Stimulated activated CD8-positive, alpha-beta memory T cell treated with anti-CD3 and anti-CD28 coated beads, Interleukin-4, amount 100 ng/mL, for 4 hours (primary cell): ENCODE measurements around the gene TMEM252.

Experiments
- DNase-seq, 2 donors: peaks; one replicate each; pipeline ENCODE4 v3.0.0-alpha.2; 2020; ENCODE audit warnings: low read depth in 2 of 2, low spot score in 1 of 2

The TMEM252 gene, protein sequence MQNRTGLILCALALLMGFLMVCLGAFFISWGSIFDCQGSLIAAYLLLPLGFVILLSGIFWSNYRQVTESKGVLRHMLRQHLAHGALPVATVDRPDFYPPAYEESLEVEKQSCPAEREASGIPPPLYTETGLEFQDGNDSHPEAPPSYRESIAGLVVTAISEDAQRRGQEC

DNA sequence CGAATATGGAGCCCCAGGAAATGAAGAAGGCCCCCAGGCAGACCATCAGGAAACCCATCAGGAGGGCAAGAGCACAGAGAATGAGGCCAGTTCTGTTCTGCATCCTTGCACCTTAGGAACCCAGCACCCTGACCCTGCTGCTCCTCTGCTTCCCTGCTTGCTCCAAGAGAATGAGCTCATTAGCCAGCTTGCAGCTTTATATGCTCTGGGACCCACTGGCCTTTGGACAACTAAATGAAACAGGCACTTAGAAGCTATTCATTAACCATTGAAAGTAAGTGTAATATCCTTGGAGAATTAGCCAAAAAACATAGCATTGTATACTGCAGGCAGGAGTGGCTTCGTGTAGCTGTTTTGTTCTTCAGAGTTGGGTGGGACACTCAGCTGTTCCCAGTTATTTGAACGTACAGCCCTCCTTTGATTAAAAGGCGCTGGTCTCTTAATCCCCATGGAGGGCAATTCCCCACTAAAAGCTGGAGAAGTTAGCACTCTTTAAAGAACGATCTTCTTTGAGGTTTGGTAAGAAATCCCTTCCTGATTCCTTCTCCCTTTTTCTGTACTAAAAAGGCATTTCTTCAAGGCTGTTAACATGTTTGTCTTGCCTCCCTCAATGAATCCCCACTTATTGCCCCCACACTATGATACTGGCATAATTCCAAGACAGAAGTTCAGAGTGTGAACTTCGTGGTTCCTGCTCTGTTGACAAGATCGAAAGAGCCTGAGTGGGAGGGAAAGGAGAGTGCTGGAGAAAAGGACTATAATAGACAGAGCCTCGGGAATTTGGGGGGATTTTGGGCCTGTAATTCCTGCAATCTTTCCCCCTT, at the start of gene TMEM252:
TMEM252 (minus strand) TSS at position 172 of the 824 bp plus-strand sequence; CDS start at position 103, 69 bp downstream.
- no peak for DNase-seq

DNA sequence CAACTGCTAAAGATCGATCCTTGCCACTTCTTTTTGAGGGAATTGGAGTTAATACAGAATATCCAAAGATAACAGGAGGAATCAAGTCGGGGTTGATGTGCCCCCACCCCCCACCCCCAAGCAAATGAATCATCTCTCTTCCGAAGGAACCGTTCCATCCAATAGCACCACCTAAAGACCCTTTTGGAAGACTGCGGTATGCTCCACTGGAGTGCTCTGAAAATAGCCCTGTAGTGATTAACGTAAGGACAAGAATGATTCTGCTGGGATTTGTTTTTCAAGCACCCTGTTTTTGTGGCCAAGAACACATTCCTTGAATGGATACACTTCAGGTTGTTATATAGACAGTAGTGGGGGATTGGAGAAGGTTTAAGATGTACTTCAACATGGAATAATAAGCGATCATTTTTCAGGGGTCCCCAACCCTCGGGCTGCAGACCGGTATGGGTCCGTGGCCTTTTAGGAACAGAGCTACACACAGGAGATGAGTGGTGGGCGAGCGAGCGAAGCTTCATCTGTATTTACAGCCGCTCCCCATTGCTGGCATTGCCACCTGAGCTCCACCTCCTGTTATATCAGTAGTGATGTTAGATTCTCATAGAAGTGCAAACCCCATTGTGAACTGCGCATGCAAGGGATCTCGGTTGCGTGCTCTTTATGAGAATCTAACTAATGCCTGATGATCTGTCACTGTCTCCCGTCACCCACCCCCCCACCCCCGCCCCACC, 44.5 kb upstream of the TMEM252 start:
- DNase-seq, result no peak

DNA sequence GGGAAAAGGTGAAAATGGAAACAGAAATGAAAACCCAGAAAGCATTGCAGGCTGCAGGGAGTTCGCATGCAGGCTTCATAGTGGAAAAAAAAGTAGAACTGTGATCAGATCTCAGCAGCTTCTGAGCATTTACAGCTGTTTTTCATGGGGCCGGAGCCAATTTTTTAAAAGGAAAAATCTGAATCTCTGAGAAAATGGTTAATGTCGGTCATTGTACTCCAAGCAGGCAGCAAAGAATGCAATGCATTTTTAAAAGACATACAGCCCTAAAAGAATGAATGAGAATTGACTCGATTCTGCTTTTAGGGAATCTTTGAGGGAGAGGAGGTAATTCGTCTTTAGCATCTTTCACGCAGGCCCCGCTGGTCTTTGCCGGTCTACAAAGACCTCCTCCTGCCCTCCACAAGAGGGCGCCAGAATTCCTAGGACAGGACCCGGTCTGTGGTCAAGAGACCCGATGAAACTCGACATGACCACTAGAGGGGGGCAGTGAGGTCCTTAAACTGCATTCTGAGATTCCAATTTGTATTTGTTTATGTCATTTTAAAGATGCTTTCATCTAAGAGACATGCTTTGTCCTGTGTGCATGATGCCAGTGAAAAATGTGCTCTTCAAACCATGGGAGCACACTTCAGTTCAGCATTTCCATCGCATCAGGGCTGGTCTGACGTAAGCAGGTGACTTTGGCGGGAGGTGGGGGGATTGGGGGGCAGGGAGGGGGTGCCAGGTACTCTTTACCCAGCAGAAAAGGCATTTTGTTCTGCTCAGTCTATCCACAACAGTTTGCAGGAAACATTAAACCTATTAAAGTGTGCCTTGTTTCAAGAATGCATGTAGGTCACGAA, 43.7 kb upstream of the TMEM252 start:
- peak; percentile 46 to 57 for DNase-seq

DNA sequence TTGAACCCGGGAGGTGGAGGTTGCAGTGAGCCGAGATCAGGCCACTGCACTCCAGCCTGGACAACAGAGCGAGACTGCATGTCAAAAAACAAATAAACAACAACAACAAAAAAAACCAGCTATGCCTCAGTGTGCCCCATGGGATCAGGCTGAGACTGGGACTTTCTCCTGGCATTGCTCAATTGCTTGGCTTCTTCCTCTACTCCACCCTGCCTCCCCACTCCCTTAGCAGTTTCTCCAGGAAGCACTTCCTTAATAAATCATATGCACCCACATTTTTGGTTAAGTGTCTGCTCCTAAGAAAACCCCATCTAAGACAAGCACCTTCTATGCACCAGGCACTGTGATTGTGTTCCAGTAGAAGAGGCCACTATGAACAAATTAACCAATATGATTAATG, 41.0 kb upstream of the TMEM252 start:
- DNase-seq, result no peak

DNA sequence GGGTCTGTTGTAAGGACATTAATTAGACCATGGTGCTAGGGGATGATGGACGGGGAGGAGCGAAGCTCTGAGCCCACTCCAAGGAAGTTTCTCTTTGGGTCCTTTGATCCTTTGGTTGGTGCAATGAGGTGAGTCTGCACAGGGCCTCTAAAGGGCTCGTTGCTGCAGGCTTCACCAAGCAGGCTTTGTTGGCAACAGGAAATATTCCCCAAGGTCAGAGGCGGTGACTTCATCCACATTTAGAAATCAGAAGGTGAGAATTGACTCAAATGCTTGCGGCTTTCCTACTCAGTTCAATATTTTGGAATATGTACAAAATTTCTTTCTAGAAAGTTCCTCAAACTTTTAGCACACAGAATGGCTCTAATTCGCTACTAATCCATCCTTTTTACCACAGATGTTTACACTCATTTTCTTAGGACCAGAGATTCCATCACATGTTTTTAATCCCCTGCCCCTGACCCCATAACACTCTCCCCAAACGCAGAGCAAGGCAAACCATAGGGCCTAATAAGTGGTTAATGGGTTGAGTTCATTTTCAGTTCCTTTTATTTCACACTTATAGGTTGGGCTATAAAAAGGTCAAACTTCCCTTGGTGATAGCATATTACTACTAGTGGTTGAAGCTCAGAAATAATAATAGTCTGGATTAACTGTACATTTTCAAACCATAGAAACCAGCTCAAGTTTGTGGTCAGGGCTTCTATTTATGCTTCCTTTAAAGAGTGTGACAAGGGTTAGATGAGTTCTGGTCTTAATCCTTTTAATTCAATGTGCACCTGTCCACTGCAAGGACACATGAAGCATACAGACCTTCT, 37.3 kb upstream of the TMEM252 start:
- DNase-seq, result no peak

DNA sequence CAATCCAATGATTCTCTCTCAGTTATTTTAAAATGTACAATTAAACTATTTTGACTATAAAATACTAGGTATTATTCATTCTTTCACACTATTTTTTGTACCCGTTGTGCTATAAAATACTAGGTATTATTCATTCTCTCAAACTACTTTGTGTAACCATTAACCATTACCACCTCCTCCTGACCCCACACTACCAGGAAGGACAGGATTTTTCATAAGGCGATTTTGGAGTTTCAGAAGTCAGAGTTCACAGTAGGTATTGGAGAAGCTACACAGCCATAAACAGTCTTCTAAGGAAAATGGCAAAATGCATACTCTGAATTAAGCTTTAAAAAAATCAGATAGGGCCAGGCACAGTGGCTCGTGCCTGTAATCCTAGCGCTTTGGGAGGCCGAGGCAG, 35.1 kb upstream of the TMEM252 start:
- DNase-seq, result no peak

DNA sequence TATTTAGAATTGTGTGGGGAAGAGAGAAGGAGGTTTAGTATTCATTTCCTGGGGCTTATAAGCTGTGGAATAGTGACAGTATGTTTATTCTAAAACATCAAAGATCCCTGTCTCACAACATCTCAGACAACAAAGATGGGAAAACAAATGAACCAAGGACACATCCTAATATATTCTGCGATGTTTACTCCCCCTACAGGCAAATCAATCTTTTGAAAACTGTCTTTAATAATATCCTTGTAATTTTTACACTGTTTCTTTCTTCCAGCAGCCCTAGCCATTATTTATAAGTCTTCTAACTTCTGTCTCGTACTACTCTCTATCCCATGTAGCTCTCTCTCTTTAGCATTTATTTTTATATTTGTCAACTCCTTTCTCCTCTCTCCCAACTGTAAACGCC, 33.5 kb upstream of the TMEM252 start:
- DNase-seq, result no peak

DNA sequence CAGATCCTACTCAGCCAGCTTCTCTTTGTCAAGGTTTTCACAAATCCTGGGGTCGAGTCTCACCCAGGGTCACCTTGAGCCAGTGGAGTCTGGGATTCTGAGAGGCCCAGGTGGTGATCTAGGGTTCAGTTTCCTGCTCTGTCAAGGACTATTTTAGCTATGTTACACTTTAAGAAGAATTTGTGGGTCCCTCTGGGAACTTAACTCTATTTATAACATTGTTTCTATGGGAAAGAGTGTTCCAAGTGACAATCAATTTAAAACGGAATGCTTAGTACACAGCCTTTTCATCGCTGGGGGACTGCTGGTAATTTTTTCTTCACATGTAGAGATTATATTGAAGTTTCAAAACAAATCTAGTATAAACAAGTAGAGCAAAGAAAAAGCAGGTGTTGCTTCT, 26.9 kb upstream of the TMEM252 start:
- no peak for DNase-seq

DNA sequence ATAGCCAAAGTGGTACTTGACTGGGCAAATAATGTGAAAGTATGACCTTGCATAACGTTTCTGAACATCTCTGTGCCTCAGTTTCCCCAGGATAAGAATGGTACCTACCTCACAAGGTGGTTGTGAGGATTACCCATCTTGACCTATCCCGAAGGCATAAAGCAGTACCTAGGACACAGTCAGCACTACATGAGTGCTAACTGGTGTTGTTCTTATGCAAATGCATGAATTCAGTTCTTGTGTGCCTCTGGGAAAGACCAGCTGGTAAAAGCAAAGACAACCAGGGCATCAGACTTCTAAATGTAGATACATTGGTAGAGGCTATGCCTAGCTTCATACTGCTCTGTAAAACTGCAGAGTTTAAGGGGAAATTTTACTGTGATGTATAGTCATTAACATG, 21.8 kb upstream of the TMEM252 start:
- DNase-seq, result no peak

DNA sequence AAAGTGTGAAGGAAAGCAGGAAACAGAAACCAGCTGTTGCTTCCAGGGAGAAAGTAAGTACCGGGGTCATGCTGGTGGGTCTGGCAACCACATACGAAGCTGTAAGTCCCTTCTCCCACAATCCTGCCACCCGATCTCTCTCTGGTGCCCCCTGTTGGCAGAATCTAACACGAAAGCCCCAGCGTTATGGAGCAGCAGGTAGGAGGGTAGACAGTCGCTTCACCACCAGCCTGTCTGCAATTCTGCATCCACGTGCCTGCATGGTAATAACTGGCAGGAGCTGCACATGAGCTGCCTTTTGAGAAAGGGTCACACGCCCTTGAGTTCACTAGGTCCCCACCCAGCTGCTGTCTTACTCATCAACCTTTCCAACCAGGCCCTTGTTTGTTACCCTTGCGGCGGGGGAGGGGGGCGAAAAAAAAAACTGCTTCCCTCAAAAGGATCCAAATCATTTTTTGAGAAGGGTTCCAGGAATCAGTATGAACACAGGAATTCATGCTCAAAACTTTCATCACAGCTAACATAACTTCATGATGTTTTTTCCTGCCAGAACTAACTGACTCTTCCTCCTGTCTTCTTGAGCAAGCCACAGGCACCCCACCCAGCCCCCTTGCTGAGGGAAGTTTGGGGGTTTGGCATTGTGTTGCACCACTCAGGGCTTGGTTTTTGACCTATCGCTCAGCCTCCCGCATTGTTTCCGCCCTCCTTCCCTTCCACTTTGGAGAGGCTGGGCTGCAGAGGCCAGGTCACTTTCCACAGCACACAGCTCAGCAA, 19.6 kb upstream of the TMEM252 start:
- DNase-seq, result peak; percentile 3 to 12

DNA sequence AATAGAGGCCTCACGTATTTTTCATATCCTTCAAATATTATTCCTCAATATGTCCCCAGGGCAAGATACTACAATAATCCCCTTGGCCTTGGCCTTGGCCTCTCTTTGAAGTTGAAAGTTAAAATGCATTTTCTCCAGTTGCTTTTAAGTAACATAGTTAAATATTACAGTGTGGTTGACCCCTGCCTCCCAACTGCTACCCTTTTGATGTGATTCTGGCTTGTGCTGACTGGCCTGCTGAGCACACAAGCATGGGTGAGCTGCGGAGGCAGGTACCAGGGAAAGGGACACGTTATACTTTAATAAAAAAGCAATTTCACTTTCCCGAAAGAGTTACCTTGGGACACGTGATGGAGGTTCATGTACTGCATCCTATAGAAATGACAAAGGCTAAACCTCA, 17.9 kb upstream of the TMEM252 start:
- no peak for DNase-seq

DNA sequence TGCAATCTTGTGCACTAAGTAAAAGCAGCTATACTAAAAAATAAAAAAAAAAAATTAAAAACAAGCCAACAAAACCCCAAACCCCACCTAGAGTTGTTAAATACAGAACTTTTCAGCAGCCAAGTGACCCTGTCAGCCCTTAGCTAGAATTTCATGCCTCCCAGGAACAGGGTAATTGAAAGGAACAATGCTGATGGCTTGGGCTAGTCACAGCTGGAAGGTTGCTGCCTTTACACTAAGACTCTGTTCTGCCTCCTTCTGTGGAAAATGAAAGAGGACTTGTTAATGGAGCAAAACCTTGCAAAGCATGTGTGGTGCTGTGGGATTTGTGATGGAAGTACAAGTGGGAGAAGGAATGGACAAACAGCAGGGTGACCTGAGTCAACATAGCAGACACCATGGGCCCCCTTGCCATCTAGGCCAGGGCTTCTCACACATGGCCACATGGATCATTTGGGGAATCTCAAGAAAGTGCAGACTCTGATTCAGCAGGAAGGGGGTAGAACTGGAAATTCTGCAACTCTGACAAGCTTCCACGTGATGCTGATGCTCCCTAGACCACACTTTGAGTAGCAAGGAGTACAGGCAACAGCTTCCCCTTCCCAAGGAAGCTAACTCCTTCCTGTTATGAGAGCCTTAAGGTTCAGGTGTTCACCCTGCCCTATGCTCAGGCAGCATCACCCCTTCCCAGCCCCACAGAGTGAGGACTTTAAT, 14.9 kb upstream of the TMEM252 start:
- no peak for DNase-seq

DNA sequence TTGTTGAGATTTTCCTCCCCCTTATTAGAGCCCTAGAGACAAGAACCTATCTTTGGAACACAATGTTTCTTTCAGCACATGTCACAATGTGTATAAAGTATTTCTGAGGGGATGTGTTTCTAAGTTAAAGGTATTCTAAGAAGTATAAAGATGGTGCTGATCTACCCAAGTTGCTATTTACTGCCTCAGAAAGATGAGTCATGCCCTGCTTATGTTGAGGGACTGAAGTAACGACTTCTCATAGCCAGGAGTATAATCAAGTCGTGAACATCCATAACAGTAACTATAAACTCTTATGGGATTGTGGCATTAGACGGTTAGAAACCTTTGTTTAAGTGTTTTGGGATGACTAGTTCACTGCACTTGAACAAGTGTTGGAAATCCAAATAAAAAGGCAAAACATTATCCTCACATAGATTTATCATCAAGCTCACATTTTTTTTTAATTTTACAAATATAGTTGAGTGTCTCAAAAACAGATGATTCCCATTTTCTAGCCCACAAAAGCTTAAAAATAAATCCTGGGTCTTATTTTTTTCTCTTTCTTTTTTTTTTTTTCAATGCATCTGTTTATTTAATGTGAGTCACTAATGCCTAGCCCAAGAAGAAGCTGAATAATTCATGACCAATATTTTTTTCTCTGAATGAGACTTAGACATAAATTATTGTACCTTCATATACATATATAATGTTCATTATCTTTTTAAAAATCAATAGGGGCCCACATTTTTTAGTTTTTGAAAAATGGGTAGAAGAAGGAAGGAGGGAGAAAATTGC, 12.2 kb upstream of the TMEM252 start:
- DNase-seq, result no peak

DNA sequence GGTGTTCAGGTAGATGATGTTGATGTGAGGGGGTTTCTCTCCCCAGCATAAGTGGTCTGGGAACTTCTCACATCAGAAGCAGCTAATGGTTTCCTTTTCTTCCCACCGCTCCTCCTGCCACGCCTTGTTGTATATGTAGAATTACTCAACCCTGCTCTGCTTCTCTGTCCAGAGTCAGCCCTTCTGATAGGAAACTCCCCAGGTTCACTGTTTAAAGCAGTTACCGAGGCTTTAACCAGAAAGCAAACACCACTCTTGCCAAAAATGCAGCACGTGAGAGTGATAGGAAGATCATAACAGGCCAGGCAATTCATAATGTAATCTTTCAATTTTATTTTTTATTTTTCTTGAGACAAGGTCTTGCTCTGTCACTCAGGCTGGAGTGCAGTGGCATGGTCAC, 10.5 kb upstream of the TMEM252 start:
- DNase-seq, result no peak

DNA sequence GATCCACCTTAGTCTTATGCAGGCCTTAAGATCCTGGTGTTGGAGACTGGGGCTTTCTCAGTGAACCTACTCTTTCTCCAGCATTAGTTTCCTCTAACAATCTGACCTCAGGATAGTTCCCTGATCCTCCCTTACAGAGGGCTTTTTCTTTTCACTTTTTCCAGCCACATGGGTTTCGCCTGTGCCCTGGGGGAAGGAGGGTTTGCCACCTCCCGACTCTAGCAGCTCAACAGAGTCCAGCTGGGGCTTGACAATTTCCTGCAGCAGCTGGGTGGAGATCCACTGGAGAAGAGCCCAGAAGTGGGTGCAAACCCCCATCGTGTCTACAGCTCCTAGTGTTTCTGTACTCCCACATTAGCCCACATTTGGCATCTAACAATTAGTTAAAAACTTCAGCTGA, 7.6 kb upstream of the TMEM252 start:
- DNase-seq, result no peak

DNA sequence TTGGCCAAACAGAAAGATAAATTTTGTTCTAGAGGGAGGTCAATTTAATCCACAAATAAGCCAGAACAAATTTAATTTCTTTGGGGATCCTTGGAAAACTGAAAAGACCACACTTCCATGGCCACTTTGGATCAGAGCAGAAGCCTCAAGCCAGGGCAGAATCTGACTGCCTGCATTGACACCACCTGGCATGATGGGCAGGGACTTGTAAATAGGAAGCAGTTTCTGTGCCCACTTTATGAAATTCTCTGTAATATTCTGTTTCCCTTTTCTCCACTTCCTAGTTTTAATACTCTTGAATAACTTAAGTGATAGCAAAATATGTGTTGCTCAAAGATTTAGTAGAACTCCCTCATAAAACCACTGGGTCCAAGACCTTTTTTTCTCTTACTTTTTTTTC, 6.7 kb upstream of the TMEM252 start:
- no peak for DNase-seq

DNA sequence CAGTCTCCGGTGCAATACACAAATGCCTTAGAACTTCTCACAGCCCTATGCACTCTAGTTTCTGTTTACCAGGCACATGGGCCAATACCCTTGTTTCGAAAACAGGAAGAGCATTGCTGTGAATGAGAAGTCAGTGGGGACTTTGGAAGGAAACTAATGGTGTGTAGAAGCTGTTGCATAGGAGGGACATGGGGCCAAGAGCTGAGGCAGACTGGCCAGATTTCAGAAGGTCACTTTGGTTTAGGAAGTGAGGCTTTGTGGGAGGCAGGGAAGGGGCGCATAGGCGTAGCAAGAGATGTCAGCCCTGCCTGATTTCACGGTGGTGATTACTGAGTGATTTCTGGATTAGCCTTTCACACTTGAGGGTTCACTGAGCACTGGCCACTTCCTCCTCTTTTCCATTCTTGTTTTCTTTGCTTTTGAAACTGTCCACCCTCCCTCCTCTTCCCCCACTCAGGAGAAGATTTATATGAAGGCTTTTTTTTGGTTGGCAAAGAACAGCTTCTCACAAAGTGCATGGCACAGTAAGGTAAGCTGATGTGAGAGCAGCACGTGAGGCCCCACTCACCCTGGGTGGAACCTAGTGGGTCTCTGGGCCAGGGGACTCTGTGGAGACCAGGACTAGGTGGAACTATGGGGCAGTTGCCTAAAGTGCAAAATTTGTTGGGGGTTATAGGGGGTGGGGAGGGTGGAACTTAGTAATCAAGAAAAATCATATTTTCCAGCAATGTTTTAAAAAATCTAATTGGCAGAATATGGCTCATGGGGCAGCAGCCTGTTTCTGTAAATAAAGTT, 6.1 kb upstream of the TMEM252 start:
- DNase-seq, result no peak
